ENCODE results near the gene C1orf226. TPM values are rescaled to one million over a fixed set of nuclear protein-coding genes. Genes with fewer than 3 reads are reported as not detected.

Gene C1orf226
- total RNA-seq, 2 experiments from 2014 or later, result not detected

DNA sequence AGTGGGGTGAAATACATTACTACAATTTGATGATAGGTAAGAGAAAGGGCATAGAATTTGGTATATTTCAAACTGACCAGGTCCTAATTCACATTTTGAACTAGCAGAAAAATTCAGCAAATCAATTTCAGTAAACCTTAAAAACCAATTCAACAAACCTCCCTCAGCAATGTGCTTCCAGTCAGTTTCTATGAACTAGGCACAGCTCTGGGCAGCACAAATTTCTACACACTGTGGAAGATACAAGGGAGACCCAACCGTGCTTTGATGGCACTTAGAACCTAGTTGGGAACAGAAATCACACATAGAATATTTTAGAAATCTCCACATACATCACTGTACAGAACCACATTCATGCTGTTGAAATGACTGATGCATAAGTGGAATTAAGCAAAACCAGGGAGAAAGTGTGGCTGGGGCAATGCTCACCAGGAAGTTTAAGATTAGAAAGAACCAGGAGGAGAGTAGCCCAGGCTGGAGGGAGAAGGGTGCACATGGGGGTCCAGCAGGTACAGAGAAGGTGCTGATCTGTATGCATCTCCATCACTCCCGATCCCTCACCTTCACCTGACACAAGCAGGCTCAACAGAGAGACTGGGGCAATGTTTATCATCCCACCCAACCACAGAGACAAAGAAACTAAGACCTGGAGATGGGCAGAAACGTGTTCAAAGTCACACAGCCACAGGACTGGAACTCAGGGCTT is 14.8 kb downstream of the C1orf226 start:
- H3K4me1 ChIP-seq (ENCODE audit: insufficient read depth, low read length), result no peaks in the 10 kb centered on the region
- Mint-ChIP-seq H3K9me3 (no peaks in the 10 kb centered on the region), H3K4me3 (no peak overlapping the region), H3K36me3 (ENCODE audit: low read depth) (no peaks in the 10 kb centered on the region), H3K27ac (no peak overlapping the region), H3K4me1 (ENCODE audit: low read depth) (no peaks in the 10 kb centered on the region), H3K27me3 (peaks cover 51% of the 10 kb centered on the region)
- TF ChIP-seq, protein P1, sequence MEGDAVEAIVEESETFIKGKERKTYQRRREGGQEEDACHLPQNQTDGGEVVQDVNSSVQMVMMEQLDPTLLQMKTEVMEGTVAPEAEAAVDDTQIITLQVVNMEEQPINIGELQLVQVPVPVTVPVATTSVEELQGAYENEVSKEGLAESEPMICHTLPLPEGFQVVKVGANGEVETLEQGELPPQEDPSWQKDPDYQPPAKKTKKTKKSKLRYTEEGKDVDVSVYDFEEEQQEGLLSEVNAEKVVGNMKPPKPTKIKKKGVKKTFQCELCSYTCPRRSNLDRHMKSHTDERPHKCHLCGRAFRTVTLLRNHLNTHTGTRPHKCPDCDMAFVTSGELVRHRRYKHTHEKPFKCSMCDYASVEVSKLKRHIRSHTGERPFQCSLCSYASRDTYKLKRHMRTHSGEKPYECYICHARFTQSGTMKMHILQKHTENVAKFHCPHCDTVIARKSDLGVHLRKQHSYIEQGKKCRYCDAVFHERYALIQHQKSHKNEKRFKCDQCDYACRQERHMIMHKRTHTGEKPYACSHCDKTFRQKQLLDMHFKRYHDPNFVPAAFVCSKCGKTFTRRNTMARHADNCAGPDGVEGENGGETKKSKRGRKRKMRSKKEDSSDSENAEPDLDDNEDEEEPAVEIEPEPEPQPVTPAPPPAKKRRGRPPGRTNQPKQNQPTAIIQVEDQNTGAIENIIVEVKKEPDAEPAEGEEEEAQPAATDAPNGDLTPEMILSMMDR (IDR thresholded peaks at IDR 0.05), result no peak
- ATAC-seq (ENCODE audit: poor library complexity), result no peak
- ChIA-PET POLR2A (no interaction called here), CTCF (no interaction called here)
- intact Hi-C loops (cut with DNase I, micrococcal nuclease), result no loop called here
- no peaks in the 10 kb centered on the region for H3K36me3 ChIP-seq (ENCODE audit: insufficient read depth, low read length)
- H3K27me3 ChIP-seq (ENCODE audit: control insufficient read depth in 1 of 2, insufficient read depth in 2 of 2, low read length in 2 of 2), result peaks cover 4 to 13% of the 10 kb centered on the region in 2 experiments
- no peak overlapping the region for H3K4me3 ChIP-seq (ENCODE audit: low read length)
- DNase-seq, result no peak
- H3K9me3 ChIP-seq (ENCODE audit: control insufficient read depth in 1 of 2, insufficient read depth in 1 of 2, low read length in 2 of 2), result no peaks in the 10 kb centered on the region
- no peak overlapping the region for H3K27ac ChIP-seq (ENCODE audit: low read depth in 1 of 2, low read length in 2 of 2)

DNA sequence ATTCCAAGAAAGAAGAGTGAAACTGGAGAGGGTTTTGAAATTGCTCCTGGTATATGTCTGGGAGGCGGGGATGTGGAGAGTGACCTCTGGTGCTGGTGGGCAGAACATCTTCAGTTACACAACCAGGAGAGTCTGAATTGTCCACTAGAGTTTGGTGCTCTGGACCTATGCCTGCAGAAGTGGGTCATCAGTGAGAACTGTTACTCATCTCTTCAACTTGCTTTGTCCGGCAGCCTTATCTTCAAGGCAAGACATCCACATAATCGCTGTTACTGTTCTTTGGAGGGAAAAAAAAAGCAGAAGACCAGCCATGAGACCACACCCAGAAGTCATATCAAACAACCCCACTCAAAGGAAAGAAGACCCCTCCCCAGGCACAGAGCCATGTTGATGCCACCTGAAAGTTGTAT is 15.5 kb downstream of the C1orf226 start:
- peaks cover 4 to 13% of the 10 kb centered on the region in 2 experiments for H3K27me3 ChIP-seq (ENCODE audit: control insufficient read depth in 1 of 2, insufficient read depth in 2 of 2, low read length in 2 of 2)
- no peaks in the 10 kb centered on the region for H3K36me3 ChIP-seq (ENCODE audit: insufficient read depth, low read length)
- ChIA-PET CTCF (no interaction called here), POLR2A (no interaction called here)
- Mint-ChIP-seq H3K36me3 (ENCODE audit: low read depth) (no peaks in the 10 kb centered on the region), H3K4me1 (ENCODE audit: low read depth) (no peaks in the 10 kb centered on the region), H3K27me3 (peaks cover 52% of the 10 kb centered on the region), H3K4me3 (no peak overlapping the region), H3K9me3 (no peaks in the 10 kb centered on the region), H3K27ac (no peak overlapping the region)
- no peaks in the 10 kb centered on the region for H3K4me1 ChIP-seq (ENCODE audit: insufficient read depth, low read length)
- no peaks in the 10 kb centered on the region for H3K9me3 ChIP-seq (ENCODE audit: control insufficient read depth in 1 of 2, insufficient read depth in 1 of 2, low read length in 2 of 2)
- TF ChIP-seq, protein P1 (IDR thresholded peaks at IDR 0.05), result no peak
- H3K27ac ChIP-seq (ENCODE audit: low read depth in 1 of 2, low read length in 2 of 2), result no peak overlapping the region
- DNase-seq (no peak), ATAC-seq (ENCODE audit: poor library complexity) (no peak)
- no peak overlapping the region for H3K4me3 ChIP-seq (ENCODE audit: low read length)
- intact Hi-C loops (cut with DNase I, micrococcal nuclease), result no loop called here

DNA sequence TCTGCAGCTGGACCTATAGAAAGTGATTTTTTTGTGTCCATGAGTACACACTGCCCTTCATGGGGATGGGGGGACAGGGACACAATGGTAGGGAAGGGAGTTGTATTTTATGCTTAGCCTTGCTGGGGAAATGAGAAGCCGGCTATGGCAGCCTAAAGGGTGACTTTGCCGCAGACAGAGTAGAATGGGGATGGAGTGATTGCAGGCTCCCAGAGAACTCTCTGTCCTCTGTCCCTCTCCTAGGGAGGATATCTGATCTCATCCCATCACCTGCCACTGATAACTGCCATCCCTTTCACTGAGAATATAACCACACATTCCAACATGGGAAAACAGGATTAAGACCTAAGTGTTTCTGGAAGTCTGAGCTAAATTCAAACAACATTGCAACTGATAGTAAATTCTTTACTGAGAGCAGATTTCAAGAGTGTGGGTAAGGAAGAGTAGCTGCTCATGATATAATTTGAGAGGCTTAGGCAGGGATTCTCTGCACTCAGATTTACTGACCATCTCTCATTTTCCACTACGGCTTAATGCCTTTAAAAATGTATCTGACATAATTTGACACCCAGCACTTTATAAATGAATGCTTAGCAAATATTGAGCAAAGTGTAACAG is 16.5 kb downstream of the C1orf226 start:
- Histone ChIP-seq H3K36me3 (ENCODE audit: insufficient read depth, low read length) (no peaks in the 10 kb centered on the region), H3K4me3 (ENCODE audit: low read length) (no peak overlapping the region), H3K4me1 (ENCODE audit: insufficient read depth, low read length) (no peaks in the 10 kb centered on the region), H3K27ac (ENCODE audit: low read depth in 1 of 2, low read length in 2 of 2) (no peak overlapping the region), H3K9me3 (ENCODE audit: control insufficient read depth in 1 of 2, insufficient read depth in 1 of 2, low read length in 2 of 2) (no peaks in the 10 kb centered on the region), H3K27me3 (ENCODE audit: control insufficient read depth in 1 of 2, insufficient read depth in 2 of 2, low read length in 2 of 2) (peaks cover 4 to 13% of the 10 kb centered on the region in 2 experiments)
- CTCF ChIA-PET, result no interaction called here
- ATAC-seq (ENCODE audit: poor library complexity) (no peak), DNase-seq (no peak)
- intact Hi-C loops (cut with DNase I, micrococcal nuclease), result no loop called here
- Mint-ChIP-seq H3K27ac (no peak overlapping the region), H3K9me3 (no peaks in the 10 kb centered on the region), H3K36me3 (ENCODE audit: low read depth) (no peaks in the 10 kb centered on the region), H3K27me3 (peaks cover 53% of the 10 kb centered on the region), H3K4me3 (no peak overlapping the region), H3K4me1 (ENCODE audit: low read depth) (no peaks in the 10 kb centered on the region)
- TF ChIP-seq, protein P1 (IDR thresholded peaks at IDR 0.05), result no peak
- POLR2A ChIA-PET, result no interaction called here

Measured in CD4-positive, alpha-beta T cell (primary cell).